Stimulated activated CD8-positive, alpha-beta memory T cell treated with anti-CD3 and anti-CD28 coated beads, Interleukin-7, amount 100 ng/mL, for 48 hours (primary cell): ENCODE measurements around the gene MRPL30.
A peak's percentile ranks its signal among the peaks of the same experiment; 100 is the strongest.
"Not testable (repeated sequence)": the region's sequence is repeated elsewhere in the genome, so short reads cannot be mapped to it uniquely, and the experiment has no call there.

Experiments used
- DNase-seq, 2 donors: peaks; one replicate each; pipeline ENCODE4 v3.0.0-alpha.2; 2020; ENCODE audit warnings: low read depth in 1 of 2; ENCODE audit errors: extremely low read depth in 1 of 2

The MRPL30 gene

GRCh38 chr2:99180755-99181623 lies at the start of gene MRPL30, which contains the start of gene MITD1:
TSS of gene MRPL30 (plus strand) at chr2:99181184. CDS start at chr2:99186204, 5,020 bp downstream.
TSS of gene MITD1 (minus strand) at chr2:99181058. CDS start at chr2:99180981, 77 bp downstream.
- peak; percentile 69 to 78 for DNase-seq

- not testable (repeated sequence) for DNase-seq
These were observed 45.9 kb upstream of the MRPL30 start for GRCh38 chr2:99135044-99135556.

DNA sequence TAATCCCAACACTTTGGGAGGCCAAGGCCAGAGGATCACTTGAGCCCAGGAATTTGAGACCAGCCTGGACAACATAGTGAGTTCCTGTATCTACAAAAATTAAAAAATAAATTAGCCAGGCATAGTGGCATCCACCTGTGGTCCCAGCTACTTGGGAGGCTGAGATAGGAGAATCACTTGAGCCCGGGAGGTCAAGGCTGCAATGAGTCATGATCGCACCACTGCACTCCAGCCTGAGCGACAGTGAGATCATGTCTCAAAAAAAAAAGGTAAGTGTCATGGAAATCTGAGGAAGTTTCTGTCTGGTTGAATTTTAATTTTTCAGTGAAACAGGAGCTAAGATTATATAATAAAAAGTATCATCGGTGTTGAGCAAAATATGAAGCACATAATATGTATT lies 42.0 kb upstream of the MRPL30 start:
- no peak for DNase-seq

- no peak for DNase-seq
These were observed 40.7 kb upstream of the MRPL30 start for GRCh38 chr2:99140056-99140859.

DNA sequence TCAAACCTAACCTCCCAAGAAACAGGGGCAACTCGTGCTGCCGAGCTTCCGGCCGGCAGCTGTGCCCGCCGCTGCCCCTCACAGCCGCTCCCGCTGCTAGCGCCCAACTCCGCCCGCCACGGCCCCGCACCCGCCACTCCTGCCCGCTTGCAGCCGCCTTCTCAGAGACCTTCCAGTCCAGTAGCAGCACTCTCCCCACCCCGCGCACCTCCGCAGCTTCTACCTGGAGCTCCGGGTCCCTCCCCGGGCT lies 40.2 kb upstream of the MRPL30 start:
- no peak for DNase-seq

DNA sequence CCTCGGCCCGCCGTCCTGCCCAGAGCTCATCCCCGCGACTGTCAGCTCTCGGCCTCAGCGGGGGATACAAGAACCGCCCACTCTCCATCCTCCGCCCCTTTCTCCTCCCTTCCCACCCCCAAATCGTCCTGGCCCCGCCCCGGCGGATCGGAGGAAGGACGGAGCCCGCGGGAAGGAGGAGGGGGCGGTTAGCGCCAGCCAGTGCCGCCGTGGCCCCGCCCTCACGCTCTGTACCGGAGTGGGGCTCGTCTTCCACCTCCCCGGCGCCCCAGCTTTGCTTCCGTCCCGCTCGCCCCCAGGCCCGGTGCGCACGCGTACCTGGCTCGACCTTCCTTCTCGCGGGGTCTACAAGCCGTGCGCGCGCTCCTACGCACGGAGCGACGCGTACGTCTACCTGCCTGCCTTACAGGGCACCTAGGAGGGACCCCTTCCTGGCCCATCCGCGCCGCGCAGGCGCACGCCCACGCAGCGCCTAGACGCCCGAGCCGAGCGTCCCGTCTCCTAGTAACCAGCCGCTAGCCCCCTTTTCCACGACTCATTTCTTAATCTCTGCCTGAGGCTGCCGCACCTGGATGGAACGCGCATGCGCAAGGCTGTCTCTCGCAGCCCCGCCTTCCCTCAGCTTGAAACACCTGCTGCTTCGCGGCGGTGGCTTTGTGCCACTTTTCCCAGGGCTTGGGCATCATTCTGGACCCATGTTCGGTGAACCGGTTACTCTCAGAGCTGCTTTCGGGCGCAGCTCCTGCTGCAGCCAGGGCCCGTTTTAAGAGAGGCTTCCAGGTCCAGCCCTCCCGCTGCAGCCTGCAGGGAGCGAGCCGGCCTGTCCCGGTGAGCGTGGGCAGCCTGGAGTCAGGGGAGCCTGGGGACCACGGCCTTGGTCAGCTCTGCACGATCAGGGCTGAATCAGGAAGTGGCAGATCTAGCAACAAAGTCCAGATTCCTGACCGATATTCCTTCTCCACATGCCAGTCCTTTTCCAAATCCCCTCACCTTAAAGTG lies 39.6 kb upstream of the MRPL30 start, which contains the start of gene C2orf15:
TSS of gene C2orf15 (plus strand) at position 598 of the 999 bp plus-strand sequence. CDS start 8,852 bp downstream, outside the sequence.
- peak; percentile 95 to 96 for DNase-seq

DNA sequence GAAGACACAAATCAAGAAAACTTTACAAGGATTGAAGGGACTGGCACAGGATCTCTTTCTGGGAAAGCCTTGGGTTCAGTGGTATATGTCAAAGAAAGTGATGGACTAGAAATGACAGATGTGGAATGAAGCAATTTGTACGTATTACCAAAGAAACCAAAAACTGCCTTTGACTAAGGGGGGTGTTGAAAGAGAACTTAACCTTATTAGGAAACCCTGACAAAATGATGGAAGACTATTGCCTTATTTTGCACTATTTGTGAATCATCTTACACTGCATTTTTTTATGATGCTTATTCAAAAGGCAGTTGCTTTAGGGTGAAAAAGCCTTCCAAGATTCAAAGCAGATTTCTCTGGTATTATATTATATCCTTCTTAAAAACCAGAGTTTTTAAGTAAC lies 30.3 kb upstream of the MRPL30 start:
- no peak for DNase-seq

- no peak for DNase-seq
These were observed 28.6 kb upstream of the MRPL30 start for GRCh38 chr2:99152199-99152895.

- DNase-seq, result no peak
These were observed 26.9 kb upstream of the MRPL30 start for GRCh38 chr2:99153921-99154604.

DNA sequence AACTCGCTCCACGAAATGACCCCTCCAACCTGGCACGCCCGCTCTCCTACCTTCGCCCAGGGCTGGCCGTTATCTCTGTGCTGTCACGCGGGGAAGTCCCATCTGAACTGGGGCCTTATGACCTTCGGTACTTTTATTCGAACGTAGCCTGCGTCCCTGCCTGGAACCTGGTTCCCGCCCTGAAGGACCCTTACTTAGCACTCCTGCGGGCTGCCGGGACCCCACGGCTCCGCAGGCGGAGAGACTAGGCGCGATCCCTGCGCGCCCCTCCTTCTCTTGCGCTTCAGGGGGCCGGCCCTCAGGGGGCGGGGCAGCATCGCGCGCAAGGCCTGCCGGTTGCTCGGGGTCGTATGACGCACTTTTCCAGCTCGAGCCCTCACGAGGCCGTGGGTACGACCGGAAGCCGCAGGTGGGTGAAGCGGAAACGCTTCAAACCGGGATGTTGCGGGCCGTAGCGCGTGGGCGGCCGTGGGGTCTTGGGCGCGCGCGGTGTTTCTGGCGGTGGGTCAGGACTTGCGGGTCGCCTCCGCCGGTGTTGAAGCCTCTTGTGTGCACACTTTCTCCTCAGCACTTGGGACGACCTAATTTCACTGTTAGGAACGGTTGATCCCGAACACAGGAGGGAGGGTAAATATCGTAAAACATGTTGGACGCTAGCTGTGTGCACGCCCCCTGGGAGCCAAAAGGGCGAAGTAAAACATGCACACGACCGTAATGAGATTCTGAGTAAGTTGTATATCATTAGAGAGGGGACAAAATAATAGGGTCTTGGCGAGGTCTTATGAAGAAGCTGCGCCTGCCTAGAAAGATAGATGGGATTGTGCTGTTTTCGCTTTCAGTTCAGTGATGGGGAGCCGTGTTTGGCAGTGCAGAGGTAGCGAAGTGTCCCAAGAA lies 26.1 kb upstream of the MRPL30 start, which contains the start of the genes LIPT1 and TSGA10:
TSS of gene LIPT1 (plus strand) at position 325 of the 894 bp plus-strand sequence. CDS start 6,991 bp downstream, outside the sequence.
TSS of gene TSGA10 (minus strand) at position 300 of the 894 bp plus-strand sequence. CDS start 45,503 bp downstream, outside the sequence.
- peak; percentile 86 to 91 for DNase-seq

- DNase-seq, result no peak
These were observed 24.1 kb upstream of the MRPL30 start for GRCh38 chr2:99156891-99157290.

DNA sequence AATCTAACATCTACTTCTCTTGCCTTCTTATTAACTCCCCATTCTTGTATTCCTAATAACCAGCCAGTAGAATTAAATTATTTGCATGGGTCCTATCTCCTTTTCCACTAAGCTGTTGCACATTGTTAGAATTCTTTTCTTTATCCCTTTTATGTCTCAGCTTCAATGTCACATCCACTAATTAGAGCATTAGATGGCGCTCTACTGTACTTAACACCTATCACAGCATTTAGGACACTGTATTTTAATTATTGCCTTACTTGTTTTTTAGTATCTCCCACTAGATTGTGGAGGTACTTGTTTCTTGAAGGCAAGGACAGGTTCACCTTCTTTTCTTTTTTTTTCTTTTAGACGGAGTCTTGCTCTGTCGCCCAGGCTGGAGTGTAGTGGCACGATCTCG lies 22.4 kb upstream of the MRPL30 start:
- DNase-seq, result no peak

- no peak for DNase-seq
These were observed 21.4 kb upstream of the MRPL30 start for GRCh38 chr2:99159594-99159993.

DNA sequence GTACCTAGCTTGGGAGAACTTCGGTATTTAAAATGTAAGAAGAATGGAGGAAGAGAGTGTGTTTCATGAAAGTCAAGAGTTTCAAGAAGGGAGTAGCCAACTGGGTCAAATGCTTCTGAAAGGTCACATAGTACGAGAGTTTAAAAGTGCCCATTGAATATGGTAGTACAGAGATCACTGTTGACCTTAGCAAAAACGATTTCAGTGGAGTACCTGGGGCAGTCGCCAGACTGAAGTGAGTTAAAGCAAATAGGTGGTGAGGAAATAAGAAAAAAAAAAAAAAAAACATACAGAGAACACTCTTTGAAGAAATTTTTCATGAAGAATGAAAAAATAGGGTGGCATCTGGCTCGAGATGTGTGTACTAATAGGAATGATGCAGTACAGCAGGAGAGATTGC lies 14.8 kb upstream of the MRPL30 start:
- no peak for DNase-seq

- no peak for DNase-seq
These were observed 11.4 kb upstream of the MRPL30 start for GRCh38 chr2:99169534-99169933.

GRCh38 chr2:99171377-99172140 lies 9.4 kb upstream of the MRPL30 start:
- DNase-seq, result no peak

- no peak for DNase-seq
These were observed 628 bp downstream of the MRPL30 start for GRCh38 chr2:99181624-99182000.
